Measurements from ENCODE around the gene METTL25. TPM values are rescaled to one million over a fixed set of nuclear protein-coding genes. Genes with fewer than 3 reads are reported as not detected.

The METTL25 gene
- total RNA-seq, 1 experiment from 2014 or later = 5.1 TPM

GRCh38 chr12:82437744-82438143, 79.4 kb downstream of the METTL25 start:
- no peak overlapping the region for H3K4me2 ChIP-seq (ENCODE audit: low read length)
- no peaks in the 10 kb centered on the region for H3K9me3 ChIP-seq (ENCODE audit: low read length)
- intact Hi-C loops (cut with micrococcal nuclease) = no loop called here
- CTCF ChIA-PET = no interaction called here
- H3K4me1 ChIP-seq (ENCODE audit: insufficient read depth, low read length) = peaks cover 10% of the 10 kb centered on the region
- no peak overlapping the region for H3K27ac ChIP-seq (ENCODE audit: low read length)
- H3K27me3 ChIP-seq (ENCODE audit: low read length) = no peaks in the 10 kb centered on the region
- no peak for DNase-seq
- no peaks in the 10 kb centered on the region for H3K36me3 ChIP-seq (ENCODE audit: low read depth, low read length)
- no peaks in the 10 kb centered on the region for H3K9me2 ChIP-seq (replicated peaks; ENCODE audit: low read length)
- H3K9ac ChIP-seq (ENCODE audit: low read length) = no peak overlapping the region
- TF ChIP-seq EZH2 (IDR thresholded peaks at IDR 0.05; ENCODE audit: low read length, unreplicated experiment) = no peak
- TF ChIP-seq CTCF (conservative IDR thresholded peaks at IDR 0.05; ENCODE audit: low read depth, low read length) = no peak
- TF ChIP-seq EZH2phosphoT487 (IDR thresholded peaks at IDR 0.05; ENCODE audit: borderline replicate concordance, low read length) = no peak
- POLR2A ChIA-PET (ENCODE audit: unreplicated experiment) = no interaction called here
- no peak for ATAC-seq
- H3F3A ChIP-seq (ENCODE audit: low read length, unreplicated experiment) = no peaks in the 10 kb centered on the region
- no peaks in the 10 kb centered on the region for H4K20me1 ChIP-seq (ENCODE audit: low read length)
- H3K79me2 ChIP-seq (ENCODE audit: low read length) = no peaks in the 10 kb centered on the region
- H2AFZ ChIP-seq (ENCODE audit: low read length) = no peak overlapping the region
- no peak overlapping the region for H3K4me3 ChIP-seq (ENCODE audit: low read length)
- BruUV-seq (replicated peaks) = no TSS peak

GRCh38 chr12:82438356-82438755, 80.0 kb downstream of the METTL25 start:
- BruUV-seq (replicated peaks) = no TSS peak
- H4K20me1 ChIP-seq (ENCODE audit: low read length) = no peaks in the 10 kb centered on the region
- TF ChIP-seq EZH2phosphoT487 (IDR thresholded peaks at IDR 0.05; ENCODE audit: borderline replicate concordance, low read length) (no peak), CTCF (conservative IDR thresholded peaks at IDR 0.05; ENCODE audit: low read depth, low read length) (no peak), EZH2 (IDR thresholded peaks at IDR 0.05; ENCODE audit: low read length, unreplicated experiment) (no peak)
- ChIA-PET POLR2A (ENCODE audit: unreplicated experiment) (no interaction called here), CTCF (no interaction called here)
- ATAC-seq = no peak
- peaks cover 10% of the 10 kb centered on the region for H3K4me1 ChIP-seq (ENCODE audit: insufficient read depth, low read length)
- H3K4me3 ChIP-seq (ENCODE audit: low read length) = no peak overlapping the region
- H3K36me3 ChIP-seq (ENCODE audit: low read depth, low read length) = no peaks in the 10 kb centered on the region
- H2AFZ ChIP-seq (ENCODE audit: low read length) = no peak overlapping the region
- no peaks in the 10 kb centered on the region for H3K9me2 ChIP-seq (replicated peaks; ENCODE audit: low read length)
- DNase-seq = no peak
- intact Hi-C loops (cut with micrococcal nuclease) = no loop called here
- H3K27me3 ChIP-seq (ENCODE audit: low read length) = no peaks in the 10 kb centered on the region
- no peaks in the 10 kb centered on the region for H3F3A ChIP-seq (ENCODE audit: low read length, unreplicated experiment)
- no peaks in the 10 kb centered on the region for H3K9me3 ChIP-seq (ENCODE audit: low read length)
- H3K9ac ChIP-seq (ENCODE audit: low read length) = no peak overlapping the region
- H3K27ac ChIP-seq (ENCODE audit: low read length) = no peak overlapping the region
- no peaks in the 10 kb centered on the region for H3K79me2 ChIP-seq (ENCODE audit: low read length)
- H3K4me2 ChIP-seq (ENCODE audit: low read length) = no peak overlapping the region

- ChIA-PET CTCF (no interaction called here), POLR2A (ENCODE audit: unreplicated experiment) (no interaction called here)
- TF ChIP-seq CTCF (conservative IDR thresholded peaks at IDR 0.05; ENCODE audit: low read depth, low read length) (no peak), EZH2 (IDR thresholded peaks at IDR 0.05; ENCODE audit: low read length, unreplicated experiment) (no peak), EZH2phosphoT487 (IDR thresholded peaks at IDR 0.05; ENCODE audit: borderline replicate concordance, low read length) (no peak)
- H3F3A ChIP-seq (ENCODE audit: low read length, unreplicated experiment) = no peaks in the 10 kb centered on the region
- no TSS peak for BruUV-seq (replicated peaks)
- no peak overlapping the region for H3K27ac ChIP-seq (ENCODE audit: low read length)
- no peaks in the 10 kb centered on the region for H3K79me2 ChIP-seq (ENCODE audit: low read length)
- H3K4me2 ChIP-seq (ENCODE audit: low read length) = no peak overlapping the region
- DNase-seq = no peak
- no peaks in the 10 kb centered on the region for H3K9me2 ChIP-seq (replicated peaks; ENCODE audit: low read length)
- no peaks in the 10 kb centered on the region for H4K20me1 ChIP-seq (ENCODE audit: low read length)
- no peak overlapping the region for H3K4me3 ChIP-seq (ENCODE audit: low read length)
- ATAC-seq = no peak
- no peak overlapping the region for H3K9ac ChIP-seq (ENCODE audit: low read length)
- no peaks in the 10 kb centered on the region for H3K9me3 ChIP-seq (ENCODE audit: low read length)
- peaks cover 8% of the 10 kb centered on the region for H3K4me1 ChIP-seq (ENCODE audit: insufficient read depth, low read length)
- H3K27me3 ChIP-seq (ENCODE audit: low read length) = no peaks in the 10 kb centered on the region
- H3K36me3 ChIP-seq (ENCODE audit: low read depth, low read length) = no peaks in the 10 kb centered on the region
- no peak overlapping the region for H2AFZ ChIP-seq (ENCODE audit: low read length)
- intact Hi-C loops (cut with micrococcal nuclease) = no loop called here
Measured at GRCh38 chr12:82440885-82441284, 82.6 kb downstream of the METTL25 start.
